ENCODE results near the gene RFX4.

Gene RFX4

GRCh38 chr12:106582641-106583230 is at the start of gene RFX4:
RFX4 (plus strand) TSS chr12:106583004; CDS start chr12:106583321, 317 bp downstream.
- DNase-seq (ENCODE audit: low spot score) = no peak

GRCh38 chr12:106541201-106541600 is 41.6 kb upstream of the RFX4 start:
- DNase-seq (ENCODE audit: low spot score) = no peak

- DNase-seq (ENCODE audit: low spot score) = no peak
These were observed 31.4 kb upstream of the RFX4 start for GRCh38 chr12:106551410-106551809.

- DNase-seq (ENCODE audit: low spot score) = no peak
These were observed 30.6 kb upstream of the RFX4 start for GRCh38 chr12:106552228-106552627.

- DNase-seq (ENCODE audit: low spot score) = no peak
These were observed 18.0 kb upstream of the RFX4 start for GRCh38 chr12:106564678-106565329.

- no peak for DNase-seq (ENCODE audit: low spot score)
These were observed 16.0 kb upstream of the RFX4 start for GRCh38 chr12:106566771-106567170.

GRCh38 chr12:106573239-106573638 is 9.6 kb upstream of the RFX4 start:
- no peak for DNase-seq (ENCODE audit: low spot score)

GRCh38 chr12:106576848-106577247 is 6.0 kb upstream of the RFX4 start:
- no peak for DNase-seq (ENCODE audit: low spot score)

- DNase-seq (ENCODE audit: low spot score) = no peak
These were observed 1.9 kb upstream of the RFX4 start for GRCh38 chr12:106580671-106581508.

- no peak for DNase-seq (ENCODE audit: low spot score)
These were observed 1.1 kb upstream of the RFX4 start for GRCh38 chr12:106581543-106582248.

- no peak for DNase-seq (ENCODE audit: low spot score)
These were observed 584 bp upstream of the RFX4 start for GRCh38 chr12:106582249-106582591.

- DNase-seq (ENCODE audit: low spot score) = peak; percentile 8
These were observed 669 bp downstream of the RFX4 start for GRCh38 chr12:106583242-106584103.

GRCh38 chr12:106584104-106585064 is 1.6 kb downstream of the RFX4 start:
- DNase-seq (ENCODE audit: low spot score) = no peak

GRCh38 chr12:106585105-106585520 is 2.3 kb downstream of the RFX4 start:
- no peak for DNase-seq (ENCODE audit: low spot score)

GRCh38 chr12:106585521-106586277 is 2.9 kb downstream of the RFX4 start:
- DNase-seq (ENCODE audit: low spot score) = peak; percentile 12

GRCh38 chr12:106586278-106586802 is 3.5 kb downstream of the RFX4 start:
- no peak for DNase-seq (ENCODE audit: low spot score)

- DNase-seq (ENCODE audit: low spot score) = no peak
These were observed 4.2 kb downstream of the RFX4 start for GRCh38 chr12:106586803-106587684.

GRCh38 chr12:106588771-106589170 is 6.0 kb downstream of the RFX4 start:
- no peak for DNase-seq (ENCODE audit: low spot score)
